Measurements from ENCODE around the gene SGK1.

The SGK1 gene

GRCh38 chr6:134148566-134148965 is 169.3 kb downstream of the SGK1 start:
- no peak overlapping the region for H2AFZ ChIP-seq (ENCODE audit: low read depth)
- H3K79me2 ChIP-seq (ENCODE audit: insufficient read depth, low read depth): no peaks in the 10 kb centered on the region
- no peak overlapping the region for H3K4me2 ChIP-seq
- H3K4me1 ChIP-seq (ENCODE audit: low read depth, poor library complexity, severe bottlenecking): peaks cover 4% of the 10 kb centered on the region
- TF ChIP-seq CTCF (conservative IDR thresholded peaks at IDR 0.05; ENCODE audit: low read depth, low read length): no peak
- H3K27ac ChIP-seq: no peak overlapping the region
- H3K27me3 ChIP-seq (ENCODE audit: insufficient read depth, low read depth): no peaks in the 10 kb centered on the region
- H4K20me1 ChIP-seq (ENCODE audit: insufficient read depth): no peaks in the 10 kb centered on the region
- H3K4me3 ChIP-seq (IDR thresholded peaks at IDR 0.05; ENCODE audit: insufficient read depth, low read depth, low read length): no peak overlapping the region
- H3K36me3 ChIP-seq (ENCODE audit: insufficient read depth): no peaks in the 10 kb centered on the region
- H3K9ac ChIP-seq: no peak overlapping the region

- H3K79me2 ChIP-seq (ENCODE audit: insufficient read depth, low read depth): no peaks in the 10 kb centered on the region
- TF ChIP-seq CTCF (conservative IDR thresholded peaks at IDR 0.05; ENCODE audit: low read depth, low read length): no peak
- H3K4me1 ChIP-seq (ENCODE audit: low read depth, poor library complexity, severe bottlenecking): peaks cover 4% of the 10 kb centered on the region
- H4K20me1 ChIP-seq (ENCODE audit: insufficient read depth): no peaks in the 10 kb centered on the region
- H3K9ac ChIP-seq: no peak overlapping the region
- no peak overlapping the region for H3K4me3 ChIP-seq (IDR thresholded peaks at IDR 0.05; ENCODE audit: insufficient read depth, low read depth, low read length)
- H3K36me3 ChIP-seq (ENCODE audit: insufficient read depth): no peaks in the 10 kb centered on the region
- no peaks in the 10 kb centered on the region for H3K27me3 ChIP-seq (ENCODE audit: insufficient read depth, low read depth)
- H3K27ac ChIP-seq: no peak overlapping the region
- no peak overlapping the region for H2AFZ ChIP-seq (ENCODE audit: low read depth)
- no peak overlapping the region for H3K4me2 ChIP-seq
Observed at GRCh38 chr6:134147034-134147533, 170.8 kb downstream of the SGK1 start.

- no peaks in the 10 kb centered on the region for H3K27me3 ChIP-seq (ENCODE audit: insufficient read depth, low read depth)
Observed at GRCh38 chr6:134146268-134147033, 171.5 kb downstream of the SGK1 start.

GRCh38 chr6:134145786-134146185 is 172.1 kb downstream of the SGK1 start:
- Histone ChIP-seq H2AFZ (ENCODE audit: low read depth) (no peak overlapping the region), H3K79me2 (ENCODE audit: insufficient read depth, low read depth) (no peaks in the 10 kb centered on the region), H3K4me2 (no peak overlapping the region), H4K20me1 (ENCODE audit: insufficient read depth) (no peaks in the 10 kb centered on the region), H3K27me3 (ENCODE audit: insufficient read depth, low read depth) (no peaks in the 10 kb centered on the region), H3K27ac (no peak overlapping the region), H3K9ac (no peak overlapping the region), H3K4me3 (IDR thresholded peaks at IDR 0.05; ENCODE audit: insufficient read depth, low read depth, low read length) (no peak overlapping the region), H3K4me1 (ENCODE audit: low read depth, poor library complexity, severe bottlenecking) (no peaks in the 10 kb centered on the region), H3K36me3 (ENCODE audit: insufficient read depth) (no peaks in the 10 kb centered on the region)
- no peak for TF ChIP-seq CTCF (conservative IDR thresholded peaks at IDR 0.05; ENCODE audit: low read depth, low read length)

More at GRCh38 chr6:134146268-134147033, 171.5 kb downstream of the SGK1 start:
- Histone ChIP-seq H3K4me3 (IDR thresholded peaks at IDR 0.05; ENCODE audit: insufficient read depth, low read depth, low read length) (no peak overlapping the region), H3K9ac (no peak overlapping the region), H3K79me2 (ENCODE audit: insufficient read depth, low read depth) (no peaks in the 10 kb centered on the region), H2AFZ (ENCODE audit: low read depth) (no peak overlapping the region), H3K27ac (no peak overlapping the region), H4K20me1 (ENCODE audit: insufficient read depth) (no peaks in the 10 kb centered on the region), H3K4me1 (ENCODE audit: low read depth, poor library complexity, severe bottlenecking) (peaks cover 3% of the 10 kb centered on the region), H3K36me3 (ENCODE audit: insufficient read depth) (no peaks in the 10 kb centered on the region), H3K4me2 (no peak overlapping the region)
- no peak for TF ChIP-seq CTCF (conservative IDR thresholded peaks at IDR 0.05; ENCODE audit: low read depth, low read length)

Data from KMS-11 (cell line).